Measurements from ENCODE around the gene SRPX.
A peak's percentile ranks its signal among the peaks of the same experiment; 100 is the strongest.

The SRPX gene

GRCh38 chrX:38211891-38212635 lies 8.6 kb downstream of the SRPX start:
- H3K4me3 ChIP-seq (ENCODE audit: low read depth, low read length), result no peak overlapping the region
- no peak for TF ChIP-seq CTCF (IDR thresholded peaks at IDR 0.05; ENCODE audit: low read depth, low read length, missing control alignments)
- DNase-seq (ENCODE audit: low read depth), result no peak

- TF ChIP-seq CTCF (IDR thresholded peaks at IDR 0.05; ENCODE audit: low read depth, low read length, missing control alignments), result no peak
- DNase-seq (ENCODE audit: low read depth), result no peak
- no peak overlapping the region for H3K4me3 ChIP-seq (ENCODE audit: low read depth, low read length)
Observed at GRCh38 chrX:38206542-38206941, 14.1 kb downstream of the SRPX start.

GRCh38 chrX:38206036-38206435 lies 14.6 kb downstream of the SRPX start:
- no peak for TF ChIP-seq CTCF (IDR thresholded peaks at IDR 0.05; ENCODE audit: low read depth, low read length, missing control alignments)
- no peak for DNase-seq (ENCODE audit: low read depth)
- H3K4me3 ChIP-seq (ENCODE audit: low read depth, low read length), result no peak overlapping the region

- no peak for TF ChIP-seq CTCF (IDR thresholded peaks at IDR 0.05; ENCODE audit: low read depth, low read length, missing control alignments)
- H3K4me3 ChIP-seq (ENCODE audit: low read depth, low read length), result no peak overlapping the region
- peak; percentile 7 for DNase-seq (ENCODE audit: low read depth)
Observed at GRCh38 chrX:38205039-38205438, 15.6 kb downstream of the SRPX start.

- DNase-seq (ENCODE audit: low read depth), result no peak
- no peak overlapping the region for H3K4me3 ChIP-seq (ENCODE audit: low read depth, low read length)
- TF ChIP-seq CTCF (IDR thresholded peaks at IDR 0.05; ENCODE audit: low read depth, low read length, missing control alignments), result peak; percentile 60
Observed at GRCh38 chrX:38192007-38192810, 28.5 kb downstream of the SRPX start.

GRCh38 chrX:38189431-38190250 lies 31.0 kb downstream of the SRPX start:
- H3K4me3 ChIP-seq (ENCODE audit: low read depth, low read length), result no peak overlapping the region
- no peak for DNase-seq (ENCODE audit: low read depth)
- no peak for TF ChIP-seq CTCF (IDR thresholded peaks at IDR 0.05; ENCODE audit: low read depth, low read length, missing control alignments)

Data from GM12864 (cell line).